Naive B cell (primary cell): ENCODE measurements around the gene FAM110C. TPM values are rescaled to one million over a fixed set of nuclear protein-coding genes. Genes with fewer than 3 reads are reported as not detected.
"Not testable (repeated sequence)": the region's sequence is repeated elsewhere in the genome, so short reads cannot be mapped to it uniquely, and the experiment has no call there.

Experiments
- ATAC-seq, 2 donors: fragments of 150-1000 bp; cut with Tn5 transposase; 2 replicates each; pipeline ENCODE4 v1.10.0; 2021; ENCODE audit warnings: low read depth in 2 of 2, mild to moderate bottlenecking in 2 of 2, moderate library complexity in 2 of 2
- DNase-seq: peaks from one replicate; pipeline ENCODE4 v3.0.0; 2022
- H3K27ac Mint-ChIP-seq, 6 donors: one replicate each; pipeline ENCODE4 v1.8.0; 2020 to 2022; ENCODE audit warnings: mild to moderate bottlenecking in 6 of 6, mixed read lengths in 6 of 6, moderate library complexity in 5 of 6, inconsistent platforms in 2 of 6
- H3K27me3 Mint-ChIP-seq, 3 donors: one replicate each; pipeline ENCODE4 v1.8.0; 2021 to 2022; ENCODE audit warnings: mixed read lengths in 3 of 3, mild to moderate bottlenecking in 1 of 3
- H3K36me3 Mint-ChIP-seq, 2 donors: one replicate each; pipeline ENCODE4 v1.8.0; 2020 to 2022; ENCODE audit warnings: mixed read lengths in 2 of 2, inconsistent platforms in 1 of 2, mild to moderate bottlenecking in 1 of 2
- H3K4me1 Mint-ChIP-seq, 3 donors: one replicate each; pipeline ENCODE4 v1.8.0; 2020 to 2022; ENCODE audit warnings: mixed read lengths in 3 of 3, inconsistent platforms in 1 of 3, mild to moderate bottlenecking in 1 of 3, moderate library complexity in 1 of 3
- H3K4me3 Mint-ChIP-seq, 8 donors: one replicate each; pipeline ENCODE4 v1.8.0; 2020 to 2022; ENCODE audit warnings: mild to moderate bottlenecking in 8 of 8, mixed read lengths in 8 of 8, moderate library complexity in 8 of 8, inconsistent platforms in 2 of 8
- H3K9me3 Mint-ChIP-seq, 7 donors: one replicate each; pipeline ENCODE4 v1.8.0; 2020 to 2022; ENCODE audit warnings: mixed read lengths in 7 of 7, mild to moderate bottlenecking in 5 of 7, inconsistent platforms in 2 of 7, moderate library complexity in 1 of 7
- polyA plus RNA-seq, 6 donors: library from polyadenylated mRNA; unstranded; fragments of 300-500 nt; fragmentation: Illumina TruSeq; gene quantifications; one replicate each; pipeline ENCODE4 v1.2.3, GENCODE V29; 2021; ENCODE audit warnings: low read depth in 6 of 6

FAM110C gene
- polyA plus RNA-seq, 6 donors from 2014 or later: not detected

DNA sequence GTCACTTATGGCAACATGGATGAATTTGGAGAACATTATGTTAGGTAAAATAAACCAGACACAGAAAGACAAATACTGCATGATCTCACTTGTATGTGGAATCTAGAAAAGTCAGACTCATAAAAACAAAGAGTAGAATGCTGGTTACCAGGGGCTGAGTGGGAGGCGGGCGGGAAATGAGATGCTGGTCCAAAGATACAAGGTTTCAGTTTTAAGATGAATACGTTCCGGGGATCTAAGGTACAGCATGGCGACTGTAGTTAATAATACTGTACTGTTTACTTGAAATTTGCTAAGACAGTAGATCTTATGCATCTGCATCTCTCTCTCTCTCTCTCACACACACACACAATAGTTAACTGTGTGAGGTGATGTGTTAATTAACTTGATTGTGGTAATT is 14.2 kb downstream of the FAM110C start:
- Mint-ChIP-seq H3K9me3 (no peaks in the 10 kb centered on the region), H3K27me3 (peaks cover 0 to 7% (median 7%) of the 10 kb centered on the region in 3 donors), H3K27ac (no peak overlapping the region), H3K36me3 (no peaks in the 10 kb centered on the region), H3K4me1 (peaks cover 12 to 16% (median 14%) of the 10 kb centered on the region in 3 donors), H3K4me3 (no peak overlapping the region)
- ATAC-seq (no peak), DNase-seq (no peak)

DNA sequence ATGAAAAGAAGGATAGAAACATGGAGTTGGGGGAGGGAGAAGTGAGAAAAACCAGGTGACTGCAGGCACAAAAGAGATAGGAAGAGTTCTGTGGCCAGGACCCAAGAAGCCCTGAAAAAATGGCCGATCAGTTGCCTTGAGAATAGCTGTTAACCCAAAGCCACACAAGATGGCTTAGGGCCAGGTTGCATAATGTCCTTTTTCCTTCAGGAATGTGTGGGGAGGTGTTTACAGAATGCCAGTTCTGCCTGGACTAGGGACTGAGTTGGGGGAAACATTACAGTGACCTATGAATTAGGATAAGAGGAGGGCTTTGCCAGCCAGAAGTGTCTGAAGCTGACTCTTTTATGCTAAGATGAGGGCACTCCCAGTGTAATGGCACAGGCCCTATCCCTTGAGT is 17.1 kb downstream of the FAM110C start:
- ATAC-seq (no peak), DNase-seq (no peak)
- Mint-ChIP-seq H3K4me1 (peaks cover 19 to 24% (median 21%) of the 10 kb centered on the region in 3 donors), H3K36me3 (no peaks in the 10 kb centered on the region), H3K27me3 (peaks cover 0 to 7% (median 4%) of the 10 kb centered on the region in 3 donors), H3K27ac (no peak overlapping the region), H3K4me3 (peak overlapping the region in 1 of 8 donors; percentile 37), H3K9me3 (no peaks in the 10 kb centered on the region)

DNA sequence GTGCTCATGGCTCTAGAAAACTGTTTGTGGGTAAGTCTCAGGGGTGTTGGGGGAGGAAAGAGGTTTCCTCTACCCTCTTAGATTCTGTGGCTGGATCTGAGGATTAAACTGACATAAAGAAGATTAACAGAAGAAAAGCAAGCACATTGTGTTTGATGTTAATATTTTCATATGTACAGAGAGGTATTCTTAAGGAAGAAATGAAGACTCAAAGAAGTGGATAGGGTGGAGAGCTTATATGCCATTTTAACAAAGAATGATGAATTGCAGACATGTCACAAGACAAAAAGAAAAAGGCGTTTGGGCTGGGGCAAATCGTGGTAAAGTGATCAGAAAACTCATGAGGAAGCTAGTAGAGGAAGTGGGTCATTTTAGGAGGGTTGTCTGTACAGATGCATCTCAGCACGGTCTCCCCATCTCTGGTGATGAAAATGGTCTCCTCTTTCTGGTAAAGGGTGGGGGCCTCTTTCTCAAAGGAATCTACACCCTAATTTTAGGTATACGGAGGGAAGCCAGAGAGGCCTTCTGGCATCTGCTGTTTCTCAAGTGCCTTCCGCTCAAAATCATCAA is 17.8 kb downstream of the FAM110C start:
- H3K4me1 Mint-ChIP-seq: peaks cover 19 to 30% (median 24%) of the 10 kb centered on the region in 3 donors
- H3K36me3 Mint-ChIP-seq: no peaks in the 10 kb centered on the region
- no peak for DNase-seq
- no peaks in the 10 kb centered on the region for H3K9me3 Mint-ChIP-seq
- peaks cover 0 to 7% (median 4%) of the 10 kb centered on the region in 3 donors for H3K27me3 Mint-ChIP-seq
- ATAC-seq: peak in 1 of 2 donors; percentile 52
- no peak overlapping the region for H3K4me3 Mint-ChIP-seq
- no peak overlapping the region for H3K27ac Mint-ChIP-seq

DNA sequence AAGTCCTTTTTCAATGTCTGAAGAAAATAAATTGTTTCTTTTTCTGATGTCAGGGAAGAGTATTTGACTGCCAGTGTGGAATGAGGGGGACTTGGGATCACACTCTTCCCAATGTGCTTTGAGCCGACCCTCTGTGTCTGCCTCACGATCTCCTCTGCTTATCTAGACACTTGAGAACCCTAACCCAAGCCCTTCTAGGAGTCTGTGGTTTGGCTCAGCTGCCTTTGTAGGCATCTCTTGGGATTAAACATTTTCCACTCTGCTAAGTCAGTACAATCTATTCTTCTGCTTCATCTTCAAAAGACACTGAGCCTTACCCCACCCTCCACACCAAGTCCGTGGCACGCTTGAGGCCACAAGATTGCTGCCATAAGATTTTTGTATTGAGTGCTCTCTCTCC is 19.4 kb downstream of the FAM110C start:
- no peaks in the 10 kb centered on the region for H3K36me3 Mint-ChIP-seq
- H3K27me3 Mint-ChIP-seq: peaks cover 0 to 7% (median 4%) of the 10 kb centered on the region in 3 donors
- peak overlapping the region in 2 of 8 donors; percentile 17 for H3K4me3 Mint-ChIP-seq
- no peak for ATAC-seq
- peak overlapping the region in 2 of 6 donors; percentile 17 to 78 for H3K27ac Mint-ChIP-seq
- H3K4me1 Mint-ChIP-seq: peaks cover 19 to 30% (median 24%) of the 10 kb centered on the region in 3 donors
- no peak for DNase-seq
- peaks cover 0 to 6% (median 3%) of the 10 kb centered on the region in 7 donors for H3K9me3 Mint-ChIP-seq

DNA sequence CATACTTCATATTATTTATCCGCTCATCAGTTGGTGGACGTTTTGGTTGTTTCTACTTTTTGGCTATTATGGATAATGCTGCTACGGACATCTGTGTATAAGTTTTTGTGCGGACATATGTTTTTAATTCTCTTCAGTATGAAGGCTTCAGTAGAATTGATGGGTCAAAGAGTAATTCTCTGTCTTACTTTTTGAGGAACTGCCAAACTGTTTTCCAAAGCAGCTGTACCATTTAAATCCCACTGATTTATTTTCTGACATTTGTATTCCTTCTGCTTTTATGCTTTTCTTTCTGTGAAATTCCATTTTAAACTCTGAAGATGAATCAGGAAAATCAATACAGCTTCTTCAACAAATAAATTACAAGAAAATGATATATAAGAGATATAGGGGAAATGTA is 20.8 kb downstream of the FAM110C start:
- H3K36me3 Mint-ChIP-seq: no peaks in the 10 kb centered on the region
- ATAC-seq: no peak
- H3K4me1 Mint-ChIP-seq: peaks cover 19 to 30% (median 24%) of the 10 kb centered on the region in 3 donors

DNA sequence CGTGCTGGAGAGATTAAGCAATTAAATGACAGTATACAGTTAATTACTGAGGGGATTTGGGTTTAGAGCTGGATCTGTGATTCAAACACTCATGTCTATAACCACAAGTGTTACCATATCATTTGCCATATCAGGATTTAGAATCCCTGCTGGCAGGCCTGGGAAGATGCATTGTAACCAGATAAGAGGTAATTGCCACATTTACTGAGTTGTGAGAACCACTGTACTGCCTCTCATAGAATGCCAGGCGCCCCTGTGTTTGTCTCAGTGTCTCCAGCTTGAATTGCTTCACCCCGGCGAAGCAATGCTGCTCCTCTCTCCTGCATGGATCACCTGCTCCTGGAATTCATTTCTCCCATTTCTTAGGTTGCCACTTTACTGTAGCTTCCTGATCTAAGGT is 21.7 kb downstream of the FAM110C start:
- DNase-seq, ATAC-seq, H3K9me3 Mint-ChIP-seq, H3K27me3 Mint-ChIP-seq, H3K27ac Mint-ChIP-seq, H3K36me3 Mint-ChIP-seq: not testable (repeated sequence)
- Mint-ChIP-seq H3K4me1 (peaks cover 19 to 30% (median 24%) of the 10 kb centered on the region in 3 donors), H3K4me3 (peak overlapping the region in 1 of 8 donors; percentile 34)

More for the DNA sequence above, 20.8 kb downstream of the FAM110C start:
- Mint-ChIP-seq H3K27ac (peak overlapping the region in 1 of 6 donors; percentile 44), H3K27me3 (peaks cover 0 to 7% (median 4%) of the 10 kb centered on the region in 3 donors), H3K4me3 (no peak overlapping the region), H3K9me3 (peaks cover 0 to 6% (median 3%) of the 10 kb centered on the region in 7 donors)
- no peak for DNase-seq

DNA sequence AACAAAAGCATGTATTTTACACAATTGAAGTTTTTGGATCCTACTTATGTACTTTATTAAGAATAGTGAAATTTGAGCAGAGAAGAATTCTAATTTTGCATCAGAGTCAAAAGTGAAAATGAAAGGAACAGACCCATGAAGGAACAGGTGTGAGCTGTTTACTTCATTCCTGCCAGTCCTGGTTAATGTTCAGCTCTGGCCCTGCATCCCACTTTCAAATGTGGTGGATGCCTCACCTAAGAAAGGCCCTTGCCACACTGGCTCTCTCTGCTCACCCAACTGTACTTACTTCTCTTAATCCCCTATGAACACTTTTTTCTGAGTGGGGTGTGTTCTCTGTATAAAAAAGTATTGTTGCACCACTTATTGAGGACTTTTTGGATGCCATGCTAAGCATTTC is 22.2 kb downstream of the FAM110C start:
- ATAC-seq (peak in 1 of 2 donors; percentile 32), DNase-seq (no peak)
- H3K27ac Mint-ChIP-seq: no peak overlapping the region
- peaks cover 0 to 6% (median 3%) of the 10 kb centered on the region in 7 donors for H3K9me3 Mint-ChIP-seq
- H3K4me1 Mint-ChIP-seq: peaks cover 19 to 30% (median 24%) of the 10 kb centered on the region in 3 donors
- no peaks in the 10 kb centered on the region for H3K36me3 Mint-ChIP-seq
- H3K4me3 Mint-ChIP-seq: peak overlapping the region in 2 of 8 donors; percentile 34 to 46
- peaks cover 0 to 7% (median 2%) of the 10 kb centered on the region in 3 donors for H3K27me3 Mint-ChIP-seq

DNA sequence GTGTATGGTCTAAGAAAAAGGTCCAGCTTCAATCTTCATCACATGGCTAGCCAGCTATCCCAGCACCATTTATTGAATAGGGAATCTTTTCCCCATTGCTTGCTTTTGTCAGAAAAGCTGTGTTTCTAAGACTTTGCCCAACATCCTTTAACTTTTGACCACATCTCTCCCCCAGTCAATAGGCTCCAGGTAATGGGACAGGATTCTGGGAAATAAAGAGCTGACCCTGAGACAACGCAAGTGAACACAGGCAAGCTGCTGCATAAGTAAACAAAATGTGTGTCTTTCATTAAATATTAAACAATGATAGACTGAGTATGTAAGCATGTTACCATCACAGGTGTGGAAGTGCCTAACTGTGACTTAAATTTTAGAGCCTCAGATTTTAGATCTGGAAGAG is 23.0 kb downstream of the FAM110C start:
- Mint-ChIP-seq H3K9me3 (peaks cover 0 to 6% (median 3%) of the 10 kb centered on the region in 7 donors), H3K27ac (no peak overlapping the region), H3K27me3 (peaks cover 0 to 7% (median 0%) of the 10 kb centered on the region in 3 donors), H3K4me3 (no peak overlapping the region), H3K36me3 (no peaks in the 10 kb centered on the region), H3K4me1 (peaks cover 16 to 24% (median 19%) of the 10 kb centered on the region in 3 donors)
- DNase-seq (no peak), ATAC-seq (no peak)

DNA sequence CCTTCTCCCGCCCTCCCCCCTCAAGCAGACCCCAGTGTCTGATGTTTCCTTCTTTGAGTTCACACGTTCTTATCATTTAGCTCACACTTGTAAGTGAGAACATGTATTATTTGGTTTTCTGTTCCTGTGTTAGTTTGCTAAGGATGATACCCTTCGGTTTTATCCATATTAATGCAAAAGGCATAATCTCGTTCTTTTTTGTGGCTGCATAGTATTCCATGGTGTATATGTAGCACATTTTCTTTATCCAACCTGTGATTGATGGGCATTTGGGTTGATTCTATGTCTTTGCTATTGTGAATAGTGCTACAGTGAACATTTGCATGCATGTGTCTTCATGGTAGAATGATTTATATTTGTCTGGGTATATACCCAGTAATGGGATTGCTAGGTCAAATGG is 24.1 kb downstream of the FAM110C start:
- ATAC-seq, DNase-seq, H3K36me3 Mint-ChIP-seq, H3K27ac Mint-ChIP-seq, H3K9me3 Mint-ChIP-seq, H3K4me3 Mint-ChIP-seq, H3K27me3 Mint-ChIP-seq: not testable (repeated sequence)
- H3K4me1 Mint-ChIP-seq: peaks cover 10 to 18% (median 13%) of the 10 kb centered on the region in 3 donors

DNA sequence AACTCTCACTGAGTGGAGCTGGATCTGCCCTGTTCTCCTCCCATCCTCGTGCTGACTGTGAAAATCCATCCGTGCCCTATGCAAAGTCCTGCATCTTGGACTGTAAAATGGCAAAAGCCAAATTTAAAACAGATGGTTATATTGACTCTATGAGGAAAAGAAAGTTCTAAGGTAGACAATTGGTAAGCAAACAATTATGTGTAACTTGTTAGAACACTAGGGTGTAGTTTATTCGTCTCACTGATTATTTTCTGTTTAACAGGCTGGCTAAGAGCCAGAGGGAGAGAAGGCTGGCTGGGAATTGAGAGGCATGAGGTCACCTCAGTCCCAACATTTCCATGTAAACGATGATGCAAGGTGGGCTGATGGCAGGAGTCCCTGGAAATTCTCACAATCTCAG is 26.0 kb downstream of the FAM110C start:
- H3K9me3 Mint-ChIP-seq, DNase-seq, H3K27ac Mint-ChIP-seq, ATAC-seq, H3K4me3 Mint-ChIP-seq, H3K36me3 Mint-ChIP-seq: not testable (repeated sequence)
- Mint-ChIP-seq H3K4me1 (peaks cover 6 to 12% (median 9%) of the 10 kb centered on the region in 3 donors), H3K27me3 (peaks cover 3 to 11% (median 9%) of the 10 kb centered on the region in 3 donors)

DNA sequence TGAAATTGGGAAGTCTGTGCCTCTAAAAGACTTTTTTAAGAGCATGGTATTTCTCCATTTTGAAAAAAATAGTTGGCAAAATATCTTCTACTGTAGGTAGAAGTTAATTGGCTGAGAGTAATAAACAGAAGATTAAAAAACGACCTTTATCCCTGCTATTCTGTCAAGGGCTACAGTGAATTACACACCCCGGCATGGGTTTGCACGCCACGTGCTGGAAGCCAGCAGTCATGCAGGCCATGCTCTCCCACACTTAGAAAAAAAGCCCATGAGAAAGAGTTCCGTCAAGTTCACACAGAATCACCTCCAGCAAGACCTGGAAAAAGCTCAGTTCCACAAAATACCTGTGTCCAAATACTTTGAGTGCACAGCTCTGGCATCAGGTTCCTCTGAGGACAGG is 26.8 kb downstream of the FAM110C start:
- Mint-ChIP-seq H3K36me3 (no peaks in the 10 kb centered on the region), H3K27ac (peak overlapping the region in 1 of 6 donors; percentile 66), H3K4me3 (no peak overlapping the region), H3K4me1 (peaks cover 5 to 9% (median 9%) of the 10 kb centered on the region in 3 donors), H3K27me3 (peaks cover 3 to 17% (median 13%) of the 10 kb centered on the region in 3 donors), H3K9me3 (peaks cover 0 to 6% (median 3%) of the 10 kb centered on the region in 7 donors)
- DNase-seq (no peak), ATAC-seq (no peak)

DNA sequence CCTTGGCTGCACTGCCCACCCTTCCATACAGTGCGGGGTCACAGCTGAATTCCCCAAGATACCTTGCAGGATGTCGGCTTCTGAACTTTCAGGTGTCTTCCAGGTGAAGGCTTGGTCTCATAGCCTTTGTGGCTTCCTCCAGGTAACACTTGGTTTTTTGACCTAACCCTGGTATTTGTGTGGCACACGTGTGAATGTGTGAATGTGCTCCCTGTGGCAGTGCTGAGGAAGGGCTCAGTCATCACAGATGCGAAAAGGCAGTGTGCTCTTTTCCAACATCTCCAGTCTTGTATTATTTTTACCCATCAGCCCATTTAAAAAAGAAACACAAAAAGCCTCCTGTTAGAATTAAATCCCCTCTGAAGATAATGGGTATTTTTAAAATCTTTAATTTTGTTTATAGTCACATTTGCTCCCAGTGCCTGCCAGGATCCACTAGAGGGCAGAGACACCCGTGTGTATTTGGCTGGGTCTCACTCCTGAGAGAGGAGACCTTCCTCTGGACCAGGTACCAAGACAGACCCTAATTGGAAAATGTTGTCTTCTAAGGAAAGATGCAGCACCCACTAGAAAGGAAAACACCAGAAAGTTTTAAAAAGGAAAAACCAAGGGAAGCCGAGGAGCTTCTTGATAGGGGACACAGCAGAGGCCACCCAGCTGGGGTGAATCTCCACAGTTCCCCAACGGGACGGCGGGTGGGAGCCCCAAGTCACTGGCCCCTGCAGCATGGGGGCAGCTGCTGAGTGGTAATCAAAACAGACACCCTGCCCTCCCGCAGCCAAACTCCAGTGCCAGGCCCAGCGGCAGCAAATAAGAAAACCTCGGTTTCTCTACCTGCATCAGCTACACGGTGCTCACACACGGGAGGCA is 27.7 kb downstream of the FAM110C start:
- no peak overlapping the region for H3K27ac Mint-ChIP-seq

DNA sequence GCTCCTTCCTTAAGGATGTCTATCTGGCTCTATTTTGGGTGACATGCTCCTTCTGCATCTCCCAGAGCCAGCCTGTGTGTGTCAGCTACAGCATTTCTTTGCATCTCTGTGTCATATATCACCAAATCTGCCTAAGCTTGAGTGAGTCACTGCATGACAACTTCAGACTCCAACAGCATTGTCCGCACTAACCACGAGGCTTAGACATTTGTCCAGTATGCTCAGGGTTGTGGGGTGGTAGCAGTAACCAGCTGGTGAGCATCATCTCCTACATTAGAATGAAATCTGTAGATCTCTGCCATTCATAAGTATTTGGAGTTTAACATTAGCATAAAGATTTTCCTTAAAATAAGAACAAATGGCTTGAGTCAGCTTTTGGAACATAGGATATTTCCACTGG is 30.4 kb downstream of the FAM110C start:
- DNase-seq, H3K4me1 Mint-ChIP-seq, ATAC-seq, H3K36me3 Mint-ChIP-seq, H3K9me3 Mint-ChIP-seq: not testable (repeated sequence)
- peak overlapping the region in 1 of 8 donors; percentile 10 for H3K4me3 Mint-ChIP-seq
- peaks cover 3 to 24% (median 20%) of the 10 kb centered on the region in 3 donors for H3K27me3 Mint-ChIP-seq
- H3K27ac Mint-ChIP-seq: peak overlapping the region in 1 of 6 donors; percentile 29

More for the DNA sequence above, 27.7 kb downstream of the FAM110C start:
- H3K27me3 Mint-ChIP-seq: peaks cover 3 to 24% (median 20%) of the 10 kb centered on the region in 3 donors
- peaks cover 0 to 6% (median 3%) of the 10 kb centered on the region in 7 donors for H3K9me3 Mint-ChIP-seq
- ATAC-seq (no peak), DNase-seq (no peak)
- no peaks in the 10 kb centered on the region for H3K36me3 Mint-ChIP-seq
- peaks cover 0 to under 1% (median under 1%) of the 10 kb centered on the region in 3 donors for H3K4me1 Mint-ChIP-seq
- H3K4me3 Mint-ChIP-seq: no peak overlapping the region
